Measurements from ENCODE around the gene KIAA0040. TPM values are rescaled to one million over a fixed set of nuclear protein-coding genes. Genes with fewer than 3 reads are reported as not detected.

Gene KIAA0040
- total RNA-seq, 1 donor from 2014 or later, result 0.73 TPM

- Mint-ChIP-seq H3K4me3 (ENCODE audit: unreplicated experiment) (no peak overlapping the region), H3K36me3 (ENCODE audit: unreplicated experiment) (no peaks in the 10 kb centered on the region), H3K27ac (ENCODE audit: unreplicated experiment) (no peak overlapping the region), H3K4me1 (ENCODE audit: unreplicated experiment) (no peaks in the 10 kb centered on the region), H3K27me3 (ENCODE audit: unreplicated experiment) (no peaks in the 10 kb centered on the region), H3K9me3 (ENCODE audit: unreplicated experiment) (no peaks in the 10 kb centered on the region)
- DNase-seq (ENCODE audit: extremely low spot score, unreplicated experiment), result no peak
- no peak for TF ChIP-seq CTCF (IDR thresholded peaks at IDR 0.05)
Observed at GRCh38 chr1:175178056-175178455, 14.5 kb downstream of the KIAA0040 start.

- no peaks in the 10 kb centered on the region for H3K4me1 Mint-ChIP-seq (ENCODE audit: unreplicated experiment)
- no peak for TF ChIP-seq CTCF (IDR thresholded peaks at IDR 0.05)
- no peaks in the 10 kb centered on the region for H3K27me3 Mint-ChIP-seq (ENCODE audit: unreplicated experiment)
- no peak overlapping the region for H3K4me3 Mint-ChIP-seq (ENCODE audit: unreplicated experiment)
- no peaks in the 10 kb centered on the region for H3K9me3 Mint-ChIP-seq (ENCODE audit: unreplicated experiment)
- no peak overlapping the region for H3K27ac Mint-ChIP-seq (ENCODE audit: unreplicated experiment)
- no peak for DNase-seq (ENCODE audit: extremely low spot score, unreplicated experiment)
- H3K36me3 Mint-ChIP-seq (ENCODE audit: unreplicated experiment), result no peaks in the 10 kb centered on the region
Observed at GRCh38 chr1:175176246-175176645, 16.3 kb downstream of the KIAA0040 start.

DNA sequence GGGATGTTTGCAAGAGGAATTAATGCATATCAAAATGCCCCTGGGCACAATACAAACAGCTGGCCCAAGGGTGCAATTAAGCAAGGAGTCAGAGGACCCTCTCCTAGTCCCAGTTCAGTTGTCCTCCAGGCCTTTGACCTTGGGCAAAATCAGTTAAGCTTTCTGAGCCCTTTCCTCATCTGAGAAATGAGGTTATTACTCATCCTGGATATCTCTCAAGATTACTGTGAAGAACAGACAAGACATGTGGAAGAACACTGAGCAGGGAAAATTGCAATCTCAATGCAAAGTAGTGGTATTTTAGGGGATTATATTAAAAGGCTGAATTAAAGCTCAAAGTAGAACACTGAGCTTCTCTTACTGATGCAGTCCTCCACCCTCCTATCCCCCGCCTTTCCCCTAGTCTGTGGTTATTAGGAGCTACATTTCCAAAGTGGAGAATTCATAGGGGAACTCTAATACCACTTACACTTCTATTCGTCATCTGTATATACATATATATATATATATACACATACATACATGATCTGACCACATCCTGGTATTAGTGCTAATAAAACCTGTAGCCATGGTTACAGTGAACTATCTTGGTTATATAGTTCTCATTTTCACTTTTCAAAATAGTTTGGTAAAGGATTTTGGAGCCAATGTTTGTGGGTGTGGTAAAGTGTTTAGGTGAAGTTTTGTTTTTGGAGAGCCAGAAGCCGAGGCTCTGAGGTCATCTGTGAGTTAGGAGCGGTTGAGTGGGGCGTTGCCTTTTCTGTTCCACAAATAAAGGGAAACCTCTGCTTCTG, 18.1 kb downstream of the KIAA0040 start:
- Mint-ChIP-seq H3K36me3 (ENCODE audit: unreplicated experiment) (no peaks in the 10 kb centered on the region), H3K4me1 (ENCODE audit: unreplicated experiment) (no peaks in the 10 kb centered on the region), H3K4me3 (ENCODE audit: unreplicated experiment) (no peak overlapping the region), H3K27ac (ENCODE audit: unreplicated experiment) (no peak overlapping the region), H3K9me3 (ENCODE audit: unreplicated experiment) (no peaks in the 10 kb centered on the region), H3K27me3 (ENCODE audit: unreplicated experiment) (no peaks in the 10 kb centered on the region)
- TF ChIP-seq CTCF (IDR thresholded peaks at IDR 0.05), result no peak
- DNase-seq (ENCODE audit: extremely low spot score, unreplicated experiment), result no peak

- no peak for TF ChIP-seq CTCF (IDR thresholded peaks at IDR 0.05)
- Mint-ChIP-seq H3K27me3 (ENCODE audit: unreplicated experiment) (no peaks in the 10 kb centered on the region), H3K9me3 (ENCODE audit: unreplicated experiment) (no peaks in the 10 kb centered on the region), H3K4me1 (ENCODE audit: unreplicated experiment) (no peaks in the 10 kb centered on the region), H3K4me3 (ENCODE audit: unreplicated experiment) (no peak overlapping the region), H3K36me3 (ENCODE audit: unreplicated experiment) (no peaks in the 10 kb centered on the region), H3K27ac (ENCODE audit: unreplicated experiment) (no peak overlapping the region)
- no peak for DNase-seq (ENCODE audit: extremely low spot score, unreplicated experiment)
Observed at GRCh38 chr1:175173531-175173930, 19.0 kb downstream of the KIAA0040 start.

GRCh38 chr1:175172503-175172902, 20.1 kb downstream of the KIAA0040 start:
- H3K4me1 Mint-ChIP-seq (ENCODE audit: unreplicated experiment), result no peaks in the 10 kb centered on the region
- no peak overlapping the region for H3K4me3 Mint-ChIP-seq (ENCODE audit: unreplicated experiment)
- no peak for DNase-seq (ENCODE audit: extremely low spot score, unreplicated experiment)
- H3K9me3 Mint-ChIP-seq (ENCODE audit: unreplicated experiment), result no peaks in the 10 kb centered on the region
- H3K36me3 Mint-ChIP-seq (ENCODE audit: unreplicated experiment), result no peaks in the 10 kb centered on the region
- H3K27me3 Mint-ChIP-seq (ENCODE audit: unreplicated experiment), result no peaks in the 10 kb centered on the region
- TF ChIP-seq CTCF (IDR thresholded peaks at IDR 0.05), result no peak
- H3K27ac Mint-ChIP-seq (ENCODE audit: unreplicated experiment), result no peak overlapping the region

Measured in osteocyte (in vitro differentiated cells).